ENCODE results near the gene RSPH10B2.
"Not testable (repeated sequence)": the region's sequence is repeated elsewhere in the genome, so short reads cannot be mapped to it uniquely, and the experiment has no call there.

RSPH10B2 gene

DNA sequence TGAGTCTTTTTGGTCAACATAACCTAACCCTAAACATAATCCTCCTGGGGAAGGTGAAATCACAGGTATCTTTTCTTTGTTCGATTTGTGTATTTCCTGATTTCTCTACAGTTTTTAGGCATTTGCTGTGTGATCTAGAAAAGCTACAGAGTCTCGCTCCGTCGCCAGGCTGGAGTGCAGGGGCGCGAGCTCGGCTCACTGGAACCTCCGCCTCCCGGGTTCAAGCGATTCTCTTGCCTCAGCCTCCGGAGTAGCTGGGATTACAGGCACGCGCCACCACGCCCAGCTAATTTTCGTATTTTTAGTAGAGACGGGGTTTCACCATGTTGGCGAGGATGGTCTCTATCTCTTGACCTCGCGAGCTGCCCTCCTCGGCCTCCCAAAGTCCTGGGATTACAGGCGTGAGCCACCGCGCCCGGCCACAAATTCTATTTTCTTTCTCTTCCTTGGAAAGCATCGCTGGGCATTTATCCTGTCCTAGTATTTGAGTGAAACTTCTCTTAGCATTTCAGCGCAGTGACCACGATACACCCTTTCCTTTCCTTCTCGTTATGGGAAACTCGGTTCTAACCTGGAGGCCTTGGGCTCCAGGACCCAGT is 24.9 kb upstream of the RSPH10B2 start:
- H3K27ac ChIP-seq (ENCODE audit: low read length); H3K9me3 ChIP-seq (ENCODE audit: insufficient read depth, low read depth, low read length); H3K27me3 ChIP-seq (ENCODE audit: insufficient read depth, low read length); H3K4me1 ChIP-seq (ENCODE audit: insufficient read depth, low read length): not testable (repeated sequence)
- Histone ChIP-seq H3K9ac (ENCODE audit: low read depth, low read length) (peak overlapping the region; percentile 63; the same call in 1 of the 2 replicates), H3K36me3 (ENCODE audit: insufficient read depth, low read depth, low read length) (peaks cover 13% of the 10 kb centered on the region), H3K4me3 (ENCODE audit: low read length) (peak overlapping the region; percentile 84; the same call in 1 of the 2 replicates)

DNA sequence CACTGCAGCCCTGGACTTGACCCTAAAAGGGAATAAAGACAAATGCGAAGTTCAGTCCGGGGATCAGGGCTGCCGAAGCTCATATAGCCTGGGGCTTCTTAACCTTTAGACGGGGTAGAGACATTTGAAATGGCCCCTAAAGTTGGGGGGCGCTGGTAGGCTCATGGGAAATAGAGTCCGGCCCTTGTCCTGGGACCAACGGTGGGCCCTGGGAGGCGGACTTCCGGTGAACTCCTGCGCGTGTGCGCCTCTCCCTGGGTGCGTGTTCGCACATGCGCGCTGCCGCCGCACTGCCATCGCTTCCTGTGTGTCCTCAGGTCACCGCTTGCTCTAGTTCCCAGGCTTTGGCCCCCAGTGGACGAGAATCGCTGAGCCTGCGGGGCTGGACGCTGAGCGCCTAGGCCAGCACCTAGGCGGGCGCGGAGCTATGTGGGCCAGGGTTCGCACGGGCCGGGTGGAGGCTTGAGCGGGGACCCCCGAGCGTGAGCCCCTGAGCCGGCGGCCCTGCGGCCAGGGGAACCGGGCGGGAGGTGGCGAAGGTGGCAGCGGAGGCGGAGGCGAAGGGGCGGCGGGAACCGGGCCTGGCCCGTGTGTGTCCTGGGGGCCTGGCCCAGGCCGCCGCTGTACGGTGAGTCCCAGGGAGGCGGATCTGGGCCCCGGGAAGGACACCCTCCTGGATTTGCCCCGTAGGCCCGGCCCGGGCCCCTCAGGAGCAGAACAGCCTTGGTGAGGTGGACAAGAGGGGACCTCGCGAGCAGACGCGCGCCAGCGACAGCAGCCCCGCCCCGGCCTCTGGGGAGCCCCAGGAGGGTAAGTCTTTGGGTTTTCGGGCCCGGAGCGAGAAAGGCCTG is 24.2 kb upstream of the RSPH10B2 start:
- Histone ChIP-seq H3K4me1 (ENCODE audit: insufficient read depth, low read length) (no peaks in the 10 kb centered on the region), H3K27ac (ENCODE audit: low read length) (no peak overlapping the region), H3K27me3 (ENCODE audit: insufficient read depth, low read length) (no peaks in the 10 kb centered on the region), H3K9me3 (ENCODE audit: insufficient read depth, low read depth, low read length) (no peaks in the 10 kb centered on the region), H3K9ac (ENCODE audit: low read depth, low read length) (peak overlapping the region; percentile 85), H3K36me3 (ENCODE audit: insufficient read depth, low read depth, low read length) (peaks cover 15% of the 10 kb centered on the region), H3K4me3 (ENCODE audit: low read length) (peak overlapping the region; percentile 84)

DNA sequence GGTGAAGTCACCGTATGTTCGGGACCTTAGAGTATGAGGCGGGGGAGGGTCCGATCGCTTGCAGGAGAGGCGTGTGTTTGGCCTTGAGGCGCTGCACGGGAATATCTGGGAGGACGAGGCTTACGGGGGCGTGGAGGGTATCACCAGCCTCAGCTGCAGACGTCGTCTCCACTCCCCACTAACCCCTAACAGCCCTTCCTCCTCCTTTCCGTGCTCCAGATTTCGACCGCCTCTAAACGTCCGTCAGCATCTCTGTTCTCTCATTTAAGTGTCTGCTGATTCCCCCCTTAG is 23.6 kb upstream of the RSPH10B2 start:
- no peaks in the 10 kb centered on the region for H3K27me3 ChIP-seq (ENCODE audit: insufficient read depth, low read length)
- peak overlapping the region; percentile 84 for H3K4me3 ChIP-seq (ENCODE audit: low read length)
- no peak overlapping the region for H3K27ac ChIP-seq (ENCODE audit: low read length)
- H3K9me3 ChIP-seq (ENCODE audit: insufficient read depth, low read depth, low read length), result no peaks in the 10 kb centered on the region
- H3K4me1 ChIP-seq (ENCODE audit: insufficient read depth, low read length), result no peaks in the 10 kb centered on the region
- peak overlapping the region; percentile 85 for H3K9ac ChIP-seq (ENCODE audit: low read depth, low read length)
- H3K36me3 ChIP-seq (ENCODE audit: insufficient read depth, low read depth, low read length), result peaks cover 21% of the 10 kb centered on the region

DNA sequence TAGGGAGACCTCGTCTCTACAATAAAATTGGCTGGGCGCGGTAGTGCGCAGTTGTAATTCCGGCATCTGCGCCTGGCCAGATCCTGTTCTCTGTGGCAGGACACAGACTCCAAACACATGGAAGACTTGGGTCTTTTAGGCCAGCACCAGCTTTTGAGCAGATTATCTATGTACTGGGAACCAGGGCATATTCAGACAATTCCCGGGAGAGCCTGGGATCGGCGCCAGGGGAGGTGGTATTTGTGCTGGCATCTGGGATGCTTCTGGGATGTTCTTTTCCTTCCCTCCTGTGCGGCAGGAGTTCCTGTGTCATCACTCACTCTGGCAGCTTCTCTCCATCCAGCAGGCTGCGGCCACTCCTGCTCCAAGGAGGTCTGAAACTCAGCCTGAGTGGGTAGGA is 15.5 kb upstream of the RSPH10B2 start:
- H3K9me3 ChIP-seq (ENCODE audit: insufficient read depth, low read depth, low read length); H3K4me1 ChIP-seq (ENCODE audit: insufficient read depth, low read length); H3K9ac ChIP-seq (ENCODE audit: low read depth, low read length); H3K27ac ChIP-seq (ENCODE audit: low read length); H3K4me3 ChIP-seq (ENCODE audit: low read length); H3K27me3 ChIP-seq (ENCODE audit: insufficient read depth, low read length): not testable (repeated sequence)
- H3K36me3 ChIP-seq (ENCODE audit: insufficient read depth, low read depth, low read length), result peaks cover 40% of the 10 kb centered on the region

DNA sequence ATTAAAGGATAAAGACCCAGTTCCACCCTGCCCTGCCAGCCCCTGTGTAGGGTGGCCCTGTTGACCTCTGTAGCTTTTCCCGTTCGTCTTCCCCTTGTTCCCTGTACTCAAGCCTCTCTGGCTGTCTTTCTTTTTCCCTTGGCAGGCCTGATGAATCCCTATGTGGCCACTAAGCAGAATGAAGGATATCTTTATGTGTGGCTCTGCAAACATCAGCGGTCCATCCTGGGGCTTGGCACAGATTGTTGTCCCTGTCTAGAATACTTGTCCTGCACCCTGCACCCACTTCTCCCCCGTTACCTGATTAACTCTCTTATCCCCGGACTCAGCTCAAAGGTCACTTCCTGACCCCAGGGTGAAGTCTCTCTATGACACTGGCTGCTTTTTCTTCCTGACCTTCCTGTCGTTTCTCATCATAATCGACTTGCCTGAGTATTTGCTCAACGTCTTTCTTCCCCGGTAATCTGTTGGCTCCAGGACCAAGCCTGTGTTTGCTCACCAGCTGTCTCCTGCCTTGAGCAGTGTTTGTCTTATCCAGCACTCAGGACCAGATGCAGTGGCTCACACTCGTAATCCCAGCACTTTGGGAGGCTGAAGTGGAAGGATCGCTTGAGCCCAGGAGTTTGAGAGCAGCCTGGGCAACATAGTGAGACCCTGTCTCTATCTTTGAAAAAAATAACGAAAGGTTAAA is 9.3 kb upstream of the RSPH10B2 start:
- not testable (repeated sequence) for H3K4me1 ChIP-seq (ENCODE audit: insufficient read depth, low read length); H3K36me3 ChIP-seq (ENCODE audit: insufficient read depth, low read depth, low read length); H3K9me3 ChIP-seq (ENCODE audit: insufficient read depth, low read depth, low read length); H3K9ac ChIP-seq (ENCODE audit: low read depth, low read length); H3K27me3 ChIP-seq (ENCODE audit: insufficient read depth, low read length); H3K4me3 ChIP-seq (ENCODE audit: low read length); H3K27ac ChIP-seq (ENCODE audit: low read length)

DNA sequence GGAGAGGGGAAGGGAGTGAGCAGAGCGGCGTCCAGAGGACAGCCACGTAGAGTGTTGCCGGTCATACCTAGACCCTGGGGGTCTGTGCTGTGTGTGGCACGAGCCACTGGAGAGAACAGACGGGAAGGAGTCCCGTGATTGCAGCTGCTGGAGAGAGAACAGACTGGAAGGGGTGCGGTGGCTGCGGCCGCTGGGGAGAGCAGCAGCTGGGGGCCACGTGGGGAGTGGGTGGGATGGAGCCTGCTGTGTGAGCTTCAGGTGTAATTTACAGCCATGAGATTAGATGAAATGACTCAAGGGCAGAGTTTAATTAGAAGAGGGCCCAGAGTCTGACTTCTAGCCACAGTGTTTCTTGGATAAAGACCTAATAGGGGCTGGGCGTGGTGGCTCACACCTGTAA is 4.6 kb upstream of the RSPH10B2 start:
- not testable (repeated sequence) for H3K9me3 ChIP-seq (ENCODE audit: insufficient read depth, low read depth, low read length); H3K36me3 ChIP-seq (ENCODE audit: insufficient read depth, low read depth, low read length); H3K4me3 ChIP-seq (ENCODE audit: low read length); H3K4me1 ChIP-seq (ENCODE audit: insufficient read depth, low read length); H3K27me3 ChIP-seq (ENCODE audit: insufficient read depth, low read length); H3K27ac ChIP-seq (ENCODE audit: low read length); H3K9ac ChIP-seq (ENCODE audit: low read depth, low read length)

DNA sequence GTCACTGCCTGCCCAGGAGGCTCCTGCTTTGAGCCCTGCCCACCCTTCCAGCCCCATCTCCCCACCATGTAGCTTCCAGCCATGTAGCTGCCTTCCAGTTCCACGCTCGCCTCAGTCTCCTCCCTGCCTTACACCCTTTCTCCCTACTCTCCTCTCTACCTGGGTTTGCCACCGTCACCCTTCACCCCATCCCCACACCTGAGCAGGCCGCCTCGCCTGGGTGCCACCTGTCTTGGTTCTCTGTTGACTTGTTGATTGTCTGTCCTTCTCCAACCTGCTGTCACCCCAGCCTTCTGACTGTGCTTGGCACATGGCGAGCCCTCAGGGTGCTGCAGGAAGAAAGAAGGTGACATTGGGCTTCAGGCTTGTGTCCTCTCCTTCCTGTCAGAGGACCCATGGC is 3.7 kb upstream of the RSPH10B2 start:
- not testable (repeated sequence) for H3K4me3 ChIP-seq (ENCODE audit: low read length); H3K36me3 ChIP-seq (ENCODE audit: insufficient read depth, low read depth, low read length); H3K4me1 ChIP-seq (ENCODE audit: insufficient read depth, low read length); H3K27ac ChIP-seq (ENCODE audit: low read length); H3K9ac ChIP-seq (ENCODE audit: low read depth, low read length); H3K27me3 ChIP-seq (ENCODE audit: insufficient read depth, low read length); H3K9me3 ChIP-seq (ENCODE audit: insufficient read depth, low read depth, low read length)

DNA sequence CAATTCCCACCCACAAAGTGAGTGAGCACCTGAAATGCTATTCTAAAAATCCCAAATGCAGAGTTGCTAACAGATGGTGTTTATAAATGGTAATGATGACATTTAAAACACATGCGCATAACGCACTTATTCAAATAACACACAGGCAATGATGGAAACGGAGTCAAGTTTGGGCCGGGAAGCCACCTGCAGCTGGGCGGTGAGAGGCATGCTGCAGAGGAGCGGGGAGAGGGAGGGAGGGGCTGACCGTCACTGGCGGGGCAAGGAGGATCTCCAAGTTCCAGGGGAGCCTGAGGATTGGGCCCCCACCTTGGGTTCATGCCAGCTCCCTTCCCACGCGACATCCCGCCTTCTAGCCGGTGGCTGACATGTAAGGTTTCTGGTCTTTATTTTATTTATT is 7.3 kb downstream of the RSPH10B2 start:
- not testable (repeated sequence) for H3K36me3 ChIP-seq (ENCODE audit: insufficient read depth, low read depth, low read length); H3K9ac ChIP-seq (ENCODE audit: low read depth, low read length); H3K27ac ChIP-seq (ENCODE audit: low read length); H3K9me3 ChIP-seq (ENCODE audit: insufficient read depth, low read depth, low read length); H3K27me3 ChIP-seq (ENCODE audit: insufficient read depth, low read length); H3K4me3 ChIP-seq (ENCODE audit: low read length); H3K4me1 ChIP-seq (ENCODE audit: insufficient read depth, low read length)

DNA sequence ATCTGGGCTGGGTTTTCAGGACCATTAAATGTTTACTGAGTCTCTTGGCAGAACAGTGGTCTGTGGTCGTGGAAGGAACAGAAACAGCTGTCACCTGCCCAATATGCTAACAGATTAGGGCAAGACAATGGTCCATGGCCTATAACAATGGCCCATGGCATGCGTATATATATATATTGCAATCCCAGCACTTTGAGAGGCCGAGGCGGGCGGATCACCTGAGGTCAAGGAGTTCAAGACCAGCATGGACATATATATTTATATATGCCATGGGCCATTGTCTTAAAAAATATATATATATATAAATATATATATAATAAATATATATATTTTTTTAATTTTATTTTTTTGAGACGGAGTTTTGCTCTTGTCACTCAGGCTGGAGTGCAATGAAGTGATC is 27.7 kb downstream of the RSPH10B2 start:
- H3K4me1 ChIP-seq (ENCODE audit: insufficient read depth, low read length); H3K4me3 ChIP-seq (ENCODE audit: low read length); H3K36me3 ChIP-seq (ENCODE audit: insufficient read depth, low read depth, low read length); H3K9me3 ChIP-seq (ENCODE audit: insufficient read depth, low read depth, low read length); H3K9ac ChIP-seq (ENCODE audit: low read depth, low read length); H3K27ac ChIP-seq (ENCODE audit: low read length); H3K27me3 ChIP-seq (ENCODE audit: insufficient read depth, low read length): not testable (repeated sequence)

DNA sequence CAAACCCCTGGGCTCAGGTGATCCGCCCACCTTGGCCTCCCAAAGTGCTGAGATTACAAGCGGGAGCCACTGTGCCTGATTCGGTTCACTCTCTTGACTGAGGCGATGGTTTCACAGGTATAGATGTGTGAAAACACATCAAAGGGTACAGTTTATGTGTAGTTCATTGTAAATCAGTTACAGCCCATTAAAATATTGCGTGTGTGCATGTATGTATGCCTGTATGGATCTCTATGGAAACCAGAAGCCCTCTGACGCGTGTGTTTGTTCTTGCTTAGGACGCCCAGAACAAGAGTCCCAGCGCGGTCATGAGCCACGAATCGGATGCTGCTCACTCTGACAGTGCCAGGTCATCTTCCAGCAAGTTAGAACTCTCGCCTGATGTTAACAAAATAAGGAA is 35.5 kb downstream of the RSPH10B2 start:
- H3K9me3 ChIP-seq (ENCODE audit: insufficient read depth, low read depth, low read length); H3K27ac ChIP-seq (ENCODE audit: low read length); H3K27me3 ChIP-seq (ENCODE audit: insufficient read depth, low read length); H3K4me1 ChIP-seq (ENCODE audit: insufficient read depth, low read length); H3K9ac ChIP-seq (ENCODE audit: low read depth, low read length); H3K36me3 ChIP-seq (ENCODE audit: insufficient read depth, low read depth, low read length); H3K4me3 ChIP-seq (ENCODE audit: low read length): not testable (repeated sequence)

DNA sequence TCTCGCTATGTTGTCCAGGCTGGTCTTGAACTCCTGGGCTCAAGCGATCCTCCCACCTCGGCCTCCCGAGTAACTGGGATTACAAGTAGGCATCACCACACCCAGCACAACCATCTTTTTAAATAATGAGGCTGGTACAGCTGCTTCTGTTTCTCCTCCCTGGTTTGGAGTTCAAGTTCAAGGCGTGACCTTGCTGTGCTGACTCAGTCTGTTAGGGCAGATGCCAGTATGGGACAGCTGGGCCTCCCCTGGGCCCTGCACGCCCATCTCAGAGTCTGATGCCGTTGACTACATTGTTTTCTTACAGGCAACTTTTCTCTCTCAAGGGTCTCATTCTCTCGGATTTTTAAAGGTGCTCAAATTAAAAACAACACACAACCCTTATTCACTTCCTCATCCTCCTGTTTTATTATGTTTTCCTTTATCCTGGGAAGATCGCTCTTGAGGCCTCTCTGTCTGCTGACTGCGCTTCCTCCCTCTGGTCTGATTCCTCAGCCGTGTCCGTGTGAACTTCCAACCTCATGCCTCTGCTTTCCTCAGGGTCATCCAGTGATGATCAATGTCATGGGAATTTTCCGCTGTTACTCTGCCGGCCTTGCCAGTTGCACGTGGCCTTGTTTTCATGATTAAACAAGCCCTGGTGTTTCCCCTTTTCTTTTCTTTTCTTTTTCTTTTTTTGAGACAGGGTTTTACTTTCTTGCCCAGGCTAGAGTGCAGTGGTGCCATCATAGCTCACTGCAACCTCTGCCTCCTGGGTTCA is 38.4 kb downstream of the RSPH10B2 start:
- H3K9me3 ChIP-seq (ENCODE audit: insufficient read depth, low read depth, low read length); H3K9ac ChIP-seq (ENCODE audit: low read depth, low read length); H3K4me1 ChIP-seq (ENCODE audit: insufficient read depth, low read length); H3K27me3 ChIP-seq (ENCODE audit: insufficient read depth, low read length); H3K36me3 ChIP-seq (ENCODE audit: insufficient read depth, low read depth, low read length); H3K4me3 ChIP-seq (ENCODE audit: low read length); H3K27ac ChIP-seq (ENCODE audit: low read length): not testable (repeated sequence)

DNA sequence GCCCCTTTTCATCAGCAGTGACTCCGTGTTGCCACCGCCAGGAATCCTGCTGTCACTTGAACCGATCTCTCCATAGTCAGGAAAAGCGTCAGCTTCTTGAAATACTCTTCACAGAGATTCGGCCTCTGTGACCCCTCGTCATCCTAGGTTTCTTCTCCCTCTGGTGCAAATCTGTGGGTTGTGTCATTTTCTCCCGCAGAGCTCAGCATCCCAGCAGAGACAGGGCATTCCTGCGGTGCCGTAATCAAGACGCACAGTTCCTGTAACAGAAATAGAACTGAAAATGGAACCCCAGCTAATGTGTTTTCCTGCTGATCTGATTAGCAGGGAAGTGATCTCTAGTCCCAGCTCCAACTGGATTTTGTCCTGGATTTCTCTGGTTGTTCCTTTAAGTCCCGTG is 40.4 kb downstream of the RSPH10B2 start:
- not testable (repeated sequence) for H3K27ac ChIP-seq (ENCODE audit: low read length); H3K4me1 ChIP-seq (ENCODE audit: insufficient read depth, low read length); H3K27me3 ChIP-seq (ENCODE audit: insufficient read depth, low read length); H3K9ac ChIP-seq (ENCODE audit: low read depth, low read length); H3K36me3 ChIP-seq (ENCODE audit: insufficient read depth, low read depth, low read length); H3K9me3 ChIP-seq (ENCODE audit: insufficient read depth, low read depth, low read length); H3K4me3 ChIP-seq (ENCODE audit: low read length)
